Ecto neural progenitor cell (in vitro differentiated cells): ENCODE results near the gene IPO11.
"Not testable (repeated sequence)": the region's sequence is repeated elsewhere in the genome, so short reads cannot be mapped to it uniquely, and the experiment has no call there.

Source experiments
- DNase-seq: peaks from one replicate; pipeline ENCODE4 v3.0.0-alpha.2; 2018; ENCODE audit warnings: low spot score

IPO11 gene

DNA sequence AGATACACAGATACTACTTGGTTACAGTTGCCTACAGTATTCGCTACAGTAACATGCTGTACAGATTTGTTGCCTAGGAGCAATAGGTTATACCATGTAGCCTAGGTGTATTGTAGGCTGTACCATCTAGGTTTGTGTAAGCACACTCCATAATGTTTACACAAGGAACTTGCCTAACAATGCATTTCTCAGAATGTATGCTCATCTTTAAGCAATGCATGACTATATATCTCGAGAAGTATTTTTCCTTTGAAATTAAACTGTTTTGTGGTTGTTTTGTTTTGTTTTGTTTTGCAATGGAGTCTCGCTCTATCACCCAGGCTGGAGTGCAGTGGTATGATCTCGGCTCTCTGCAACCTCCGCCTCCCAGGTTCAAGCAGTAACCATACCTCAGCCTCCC is 191.4 kb downstream of the IPO11 start:
- DNase-seq: no peak

DNA sequence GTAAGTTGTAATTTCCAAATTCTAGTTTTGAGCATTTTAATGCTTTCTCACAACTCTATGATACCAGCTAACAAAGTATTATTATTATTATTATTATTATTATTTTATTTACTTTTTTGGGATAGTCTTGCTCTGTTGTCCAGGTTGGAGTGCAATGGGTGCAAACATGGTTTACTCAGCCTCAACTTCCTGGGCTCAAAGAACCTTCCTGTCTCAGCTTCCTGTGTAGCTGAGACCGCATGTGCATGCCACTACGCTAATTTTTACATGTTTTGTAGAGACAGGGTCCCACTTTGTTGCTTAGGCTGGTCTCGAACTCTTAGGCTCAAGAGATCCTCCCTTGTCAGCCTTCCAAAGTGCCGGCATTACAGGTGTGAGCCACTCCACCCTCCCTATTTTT is 193.1 kb downstream of the IPO11 start:
- DNase-seq: no peak

DNA sequence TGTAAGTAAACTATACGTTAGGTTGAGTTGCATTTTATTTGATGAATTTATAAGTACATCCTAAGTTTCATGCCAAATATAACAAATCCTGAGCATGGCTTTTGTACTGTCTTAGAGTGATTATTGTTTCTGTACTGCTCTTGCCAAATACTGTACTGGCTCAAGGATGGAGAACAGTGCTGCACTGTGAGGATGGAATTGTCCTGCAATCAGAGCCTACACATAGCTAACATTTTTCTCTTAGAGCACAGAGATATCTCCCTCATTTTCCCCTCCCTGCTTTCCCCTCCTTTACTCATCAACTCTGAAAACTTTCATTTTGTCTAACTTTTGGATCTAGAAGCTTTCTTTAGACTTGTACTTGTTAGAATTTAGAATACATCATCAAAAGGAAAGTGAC is 194.3 kb downstream of the IPO11 start:
- no peak for DNase-seq

DNA sequence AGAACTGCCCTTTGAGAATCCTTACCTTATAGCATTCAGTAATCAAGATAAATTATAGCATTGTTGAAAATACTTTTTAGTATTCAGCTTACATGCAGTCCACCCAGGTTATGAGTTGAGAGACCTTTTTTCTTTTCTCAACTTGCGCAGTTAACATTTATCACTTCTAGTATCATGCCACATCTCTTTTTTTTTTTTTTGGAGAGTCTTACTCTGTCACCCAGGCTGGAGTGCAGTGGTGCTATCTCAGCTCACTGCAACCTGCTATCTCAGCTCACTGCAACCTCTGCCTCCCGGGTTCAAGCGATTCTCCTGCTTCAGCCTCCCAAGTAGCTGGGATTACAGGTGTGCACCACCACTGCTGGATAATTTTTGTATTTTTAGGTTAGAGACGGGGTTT is 195.1 kb downstream of the IPO11 start:
- no peak for DNase-seq

DNA sequence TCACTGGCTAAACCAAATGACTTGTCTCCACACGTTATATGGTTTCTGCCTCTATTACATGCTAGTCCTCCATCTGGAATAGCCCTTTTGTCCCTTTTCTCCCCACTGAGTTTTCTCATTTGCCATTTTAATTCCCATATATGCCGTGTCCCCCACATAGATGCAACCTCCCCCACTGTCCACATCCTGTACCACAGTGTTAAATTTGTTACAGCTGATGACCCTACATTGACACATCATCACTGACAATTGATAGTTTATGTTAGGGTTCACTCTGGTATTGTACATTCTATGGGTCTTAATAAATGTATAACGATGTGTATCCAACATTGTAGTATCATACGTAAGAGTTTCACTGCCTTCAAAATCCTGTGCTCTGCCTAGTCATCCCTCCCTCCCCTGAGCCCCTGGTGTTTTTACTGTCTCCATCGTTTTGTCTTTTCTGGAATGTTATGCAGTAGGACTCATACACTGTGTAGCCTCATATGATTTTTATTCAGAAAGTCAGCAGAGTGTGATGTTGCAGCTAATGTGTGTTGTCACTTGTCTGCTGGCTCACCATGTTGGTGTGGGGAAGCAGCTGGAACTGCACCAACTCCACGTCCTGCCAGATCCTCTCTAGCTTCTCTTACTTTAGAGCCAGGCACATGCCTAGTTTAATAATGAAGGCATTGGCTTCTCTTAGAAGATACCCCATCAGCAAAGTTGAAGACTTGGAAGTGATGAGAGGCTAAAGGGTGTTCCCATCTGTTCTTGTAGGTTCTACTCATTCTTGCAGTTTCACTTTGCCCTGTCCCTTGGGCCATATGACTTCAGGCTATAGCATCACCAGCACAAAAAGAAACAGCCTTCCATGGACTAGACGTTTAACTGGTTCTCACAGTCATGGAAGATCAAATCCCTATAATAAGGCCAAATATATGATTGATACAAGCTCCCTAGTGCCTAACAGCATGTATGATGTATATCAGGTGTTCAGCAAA is 196.3 kb downstream of the IPO11 start:
- DNase-seq: no peak

DNA sequence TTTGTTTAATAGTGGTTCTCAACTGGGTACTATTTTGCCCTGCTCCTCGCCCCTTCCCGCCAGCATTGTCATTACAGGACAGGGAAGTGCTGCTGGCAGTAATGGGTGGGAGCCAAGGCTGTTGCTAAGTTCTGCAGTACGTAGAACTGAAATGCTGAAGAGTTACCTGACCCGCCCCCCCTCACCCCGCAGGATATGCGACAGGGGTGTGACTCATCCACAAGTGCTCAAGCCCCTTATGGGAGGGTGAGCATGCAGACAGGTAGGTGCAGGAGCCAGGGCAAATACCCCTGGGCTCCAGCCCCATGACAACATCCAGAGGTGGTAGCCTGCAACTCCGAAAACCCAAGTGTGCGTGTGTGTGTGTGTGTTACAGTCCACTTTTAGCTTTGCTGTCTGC is 201.8 kb downstream of the IPO11 start:
- DNase-seq: no peak

DNA sequence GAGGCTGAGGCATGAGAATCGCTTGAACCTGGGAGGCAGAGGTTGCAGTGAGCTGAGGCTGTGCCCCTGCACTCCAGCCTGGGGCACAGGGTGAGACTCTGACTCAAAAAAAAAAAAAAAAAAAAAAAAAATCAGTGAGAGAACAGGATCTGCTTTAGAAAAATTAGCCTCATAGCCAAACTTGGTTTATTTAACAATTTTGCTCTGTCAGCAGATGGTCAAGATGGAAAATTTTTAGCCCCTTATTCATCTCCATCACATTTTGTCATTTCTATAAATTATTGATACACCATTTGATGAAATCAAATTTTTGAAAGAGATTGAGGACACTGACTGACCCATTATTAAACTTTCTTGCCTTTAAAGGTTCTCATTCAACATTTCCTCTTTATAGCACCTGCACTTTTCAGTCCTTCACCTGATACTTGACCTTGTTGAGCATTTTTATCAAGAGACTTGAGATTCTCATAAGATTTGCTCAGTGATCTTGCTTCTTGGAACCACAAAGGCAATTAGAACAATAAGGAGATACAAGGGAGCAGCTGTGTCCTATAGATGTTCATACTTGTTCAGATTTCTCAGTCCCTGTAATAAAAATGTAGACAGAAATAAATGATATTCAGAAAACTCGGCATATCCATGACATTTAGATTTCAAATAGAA is 204.2 kb downstream of the IPO11 start:
- DNase-seq: no peak

DNA sequence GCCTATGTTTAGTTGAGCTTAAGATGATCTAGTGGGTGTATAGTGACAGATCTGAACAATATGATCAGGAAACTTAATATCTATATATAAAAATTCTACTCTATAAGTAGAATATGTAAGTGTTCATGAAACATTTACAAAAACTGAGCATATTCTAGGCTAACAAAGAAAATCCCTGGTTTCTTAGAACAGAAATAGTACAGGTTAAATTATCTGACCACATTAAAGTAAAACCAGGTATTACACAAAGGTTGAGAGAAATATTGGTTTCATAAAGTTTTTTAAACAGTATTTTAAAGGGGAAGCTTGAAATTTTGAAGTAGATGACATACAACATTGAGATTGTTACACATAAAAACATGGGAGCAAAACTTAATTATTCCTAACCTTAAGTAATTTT is 205.4 kb downstream of the IPO11 start:
- DNase-seq: no peak

DNA sequence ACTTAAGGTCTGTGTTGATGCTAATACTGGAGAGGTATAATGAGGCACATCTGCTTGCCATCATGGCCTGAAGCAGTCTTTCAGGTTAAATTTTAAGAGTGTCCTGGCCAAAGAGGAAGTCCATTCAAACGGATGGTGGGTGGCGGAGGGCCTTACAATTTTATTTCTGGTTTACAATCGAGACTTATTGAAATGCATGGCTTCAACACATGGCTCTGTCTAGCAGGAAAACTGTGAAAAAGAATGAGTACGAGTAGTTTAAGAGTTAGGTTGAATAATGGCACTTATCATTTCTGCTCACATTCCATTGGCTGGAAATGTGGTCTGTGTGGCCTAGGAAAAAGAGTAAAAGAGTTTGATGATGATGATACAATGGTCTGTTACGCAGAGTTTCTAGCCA is 208.2 kb downstream of the IPO11 start:
- no peak for DNase-seq

DNA sequence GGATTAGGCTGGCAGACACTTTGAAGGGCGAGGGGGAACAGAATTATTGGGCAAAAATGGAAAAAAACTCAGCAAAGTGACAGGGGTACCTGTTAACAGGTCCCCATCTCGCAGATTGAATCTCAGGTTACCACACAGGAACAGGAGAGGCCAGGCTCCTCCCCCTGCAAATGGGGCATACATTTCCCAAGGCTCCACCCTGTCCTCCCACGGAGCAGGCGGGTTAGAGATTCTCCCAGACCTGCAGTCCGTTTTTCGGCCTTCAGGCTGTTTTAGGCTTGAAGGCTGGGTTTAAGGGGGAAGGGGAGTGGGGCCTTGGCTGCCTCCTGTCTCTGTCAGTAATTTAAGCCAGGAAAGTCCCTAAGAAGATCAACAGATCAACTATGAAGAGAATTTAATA is 208.7 kb downstream of the IPO11 start:
- DNase-seq: peak; percentile 75

DNA sequence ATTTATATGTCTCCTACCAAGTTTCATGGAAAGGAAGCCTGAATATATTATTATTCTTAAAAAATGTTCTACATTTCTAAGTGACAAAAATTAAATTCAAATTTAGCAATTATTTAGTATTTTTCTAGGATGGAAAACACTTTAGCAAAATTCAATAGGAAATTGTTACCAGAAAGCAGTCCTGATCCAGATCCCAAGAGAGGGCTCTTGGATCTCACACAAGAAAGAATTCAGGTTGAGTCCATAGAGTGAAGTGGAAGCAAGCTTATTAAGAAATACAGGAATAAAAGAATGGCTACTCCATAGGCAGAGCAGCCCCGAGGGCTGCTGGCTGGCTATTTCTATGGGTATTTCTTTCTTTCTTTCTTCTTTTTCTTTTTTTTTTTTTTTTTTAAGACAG is 210.7 kb downstream of the IPO11 start:
- no peak for DNase-seq

DNA sequence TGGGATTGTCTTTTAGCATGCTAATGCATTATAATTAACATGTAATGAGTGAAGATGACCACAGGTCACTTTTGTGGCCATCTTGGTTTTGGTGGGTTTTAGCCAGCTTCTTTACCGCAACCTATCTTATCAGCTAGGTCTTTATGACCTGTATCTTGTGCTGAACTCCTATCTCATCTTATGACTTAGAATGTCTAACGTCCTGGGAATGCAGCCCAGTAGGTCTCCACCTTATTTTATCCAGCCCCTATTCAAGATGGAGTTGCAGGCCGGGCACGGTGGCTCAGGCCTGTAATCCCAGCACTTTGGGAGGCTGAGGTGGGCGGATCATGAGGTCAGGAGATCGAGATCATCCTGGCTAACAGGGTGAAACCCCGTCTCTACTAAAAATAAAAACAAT is 211.9 kb downstream of the IPO11 start:
- DNase-seq: not testable (repeated sequence)

DNA sequence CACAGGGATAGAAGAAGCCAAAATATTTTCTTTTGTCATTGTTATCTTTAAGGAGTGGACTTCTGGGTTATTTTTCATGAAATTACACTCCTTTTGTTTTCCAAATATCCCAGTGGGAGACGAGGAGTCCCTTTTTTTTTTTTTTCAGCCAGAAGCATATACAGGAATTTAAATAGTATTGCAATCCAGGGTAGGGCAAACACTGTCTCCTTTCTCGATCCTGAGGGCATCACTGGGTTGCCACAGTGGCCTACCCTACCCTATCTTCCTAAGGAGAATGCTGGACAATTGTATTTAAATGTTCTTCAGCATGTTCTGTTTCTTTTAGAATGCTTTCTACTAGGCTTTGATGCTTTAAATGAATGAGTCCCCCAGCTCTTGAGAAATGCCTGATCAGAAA is 214.0 kb downstream of the IPO11 start:
- DNase-seq: no peak

DNA sequence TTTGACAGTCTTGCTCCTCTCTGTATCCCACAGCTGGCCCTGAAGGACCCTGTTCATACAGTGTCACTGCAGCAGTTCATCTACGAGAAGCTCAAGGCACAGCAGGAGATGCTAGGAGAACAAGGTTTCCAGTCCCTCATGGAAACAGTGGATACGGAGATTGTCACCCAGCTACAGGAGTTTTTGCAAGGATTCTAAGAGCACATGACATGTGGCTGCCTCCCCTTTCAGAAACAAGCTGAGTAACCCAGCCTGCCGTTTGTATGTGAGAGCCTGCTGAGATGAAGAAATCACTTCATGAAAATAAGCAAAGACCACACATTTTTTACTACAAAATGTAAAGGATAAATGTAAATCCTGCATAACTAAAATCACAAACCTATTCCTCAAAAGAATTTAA is 214.6 kb downstream of the IPO11 start:
- DNase-seq: no peak

DNA sequence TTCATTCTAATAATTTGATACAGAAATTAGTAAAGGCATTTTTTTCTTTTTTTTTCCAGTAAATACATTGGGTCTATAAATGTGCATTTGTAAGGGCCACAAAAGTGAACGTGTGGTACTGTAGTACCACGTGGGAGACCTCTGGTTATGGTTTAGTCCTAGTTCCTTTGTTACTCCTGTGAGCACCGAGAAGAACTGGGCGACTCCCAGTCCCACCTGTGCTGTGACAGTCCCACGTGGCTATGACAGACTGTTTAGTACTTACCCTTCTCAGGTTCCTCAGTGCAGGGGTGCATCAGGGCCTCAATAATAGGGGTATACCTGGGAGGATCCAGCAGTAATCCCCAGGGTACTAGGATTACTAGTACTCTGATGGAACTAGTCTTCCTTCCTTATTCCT is 215.3 kb downstream of the IPO11 start:
- DNase-seq: no peak

DNA sequence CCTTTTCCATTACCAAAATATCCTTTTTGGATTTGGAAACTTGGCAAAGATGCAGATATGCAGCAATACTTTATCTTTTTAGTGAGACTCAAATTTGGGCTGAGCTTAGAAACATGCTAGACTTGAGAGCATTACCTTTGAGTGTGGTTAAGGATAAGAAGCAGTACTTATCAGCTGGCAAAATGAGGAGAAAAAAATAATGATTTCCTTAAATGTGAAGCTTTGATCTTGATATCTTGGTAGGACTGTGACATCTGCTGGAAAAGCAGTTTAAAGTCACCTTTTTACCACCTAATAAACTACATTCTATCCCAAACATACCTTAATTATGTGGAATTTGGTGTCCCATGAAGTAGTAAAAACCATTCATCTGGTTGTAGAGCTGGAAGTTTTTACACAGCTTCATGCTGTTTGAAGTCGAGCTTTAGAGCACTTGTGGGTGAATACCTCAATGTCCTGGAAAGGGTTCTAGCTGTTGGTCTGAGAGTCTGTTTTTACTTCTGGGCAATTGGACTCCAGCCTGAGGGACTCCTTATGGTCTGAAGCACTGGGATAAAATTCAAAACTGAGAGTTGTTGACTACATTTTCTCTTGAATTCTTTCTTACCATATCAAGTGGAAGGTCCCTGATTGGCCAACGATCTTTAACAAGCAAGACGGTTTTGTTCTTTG is 219.5 kb downstream of the IPO11 start:
- DNase-seq: no peak

DNA sequence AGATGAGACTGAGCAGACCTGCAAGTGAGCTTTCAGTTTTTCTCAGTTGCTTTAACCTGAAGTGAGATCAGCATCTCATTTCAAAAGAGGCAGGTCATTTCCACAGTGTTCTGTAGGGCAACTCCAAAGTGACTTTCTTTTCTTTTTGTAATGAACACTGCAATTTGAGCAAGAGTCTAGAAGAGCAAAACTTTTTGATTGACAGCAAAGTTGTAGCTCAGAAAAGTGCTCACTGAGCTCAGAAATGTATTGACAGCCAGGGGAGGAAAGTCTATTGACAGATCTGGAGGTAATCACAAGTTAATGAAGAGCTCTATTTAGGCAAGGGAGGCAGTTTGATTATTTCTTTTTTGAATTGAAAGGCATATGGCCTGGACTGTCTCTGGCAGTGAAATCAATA is 220.7 kb downstream of the IPO11 start:
- DNase-seq: no peak

DNA sequence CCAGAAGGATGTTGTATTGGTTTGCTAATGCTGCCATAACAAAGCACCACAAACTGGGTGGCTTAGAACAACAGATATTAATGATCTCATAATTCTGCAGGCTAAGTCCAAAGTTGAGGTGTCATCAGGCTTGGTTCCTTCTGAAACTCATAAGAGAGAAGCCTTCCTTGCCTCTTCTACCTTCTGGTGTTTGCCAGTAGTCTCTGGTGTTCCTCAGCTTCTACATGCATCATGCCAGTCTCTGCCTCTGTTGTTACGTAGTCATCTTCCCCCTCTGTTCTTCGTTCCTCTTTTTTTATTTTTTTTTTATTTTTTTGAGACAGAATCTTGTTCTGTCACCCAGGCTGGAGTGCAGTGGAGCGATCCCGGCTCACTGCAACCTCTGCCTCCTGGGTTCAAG is 227.9 kb downstream of the IPO11 start:
- no peak for DNase-seq

DNA sequence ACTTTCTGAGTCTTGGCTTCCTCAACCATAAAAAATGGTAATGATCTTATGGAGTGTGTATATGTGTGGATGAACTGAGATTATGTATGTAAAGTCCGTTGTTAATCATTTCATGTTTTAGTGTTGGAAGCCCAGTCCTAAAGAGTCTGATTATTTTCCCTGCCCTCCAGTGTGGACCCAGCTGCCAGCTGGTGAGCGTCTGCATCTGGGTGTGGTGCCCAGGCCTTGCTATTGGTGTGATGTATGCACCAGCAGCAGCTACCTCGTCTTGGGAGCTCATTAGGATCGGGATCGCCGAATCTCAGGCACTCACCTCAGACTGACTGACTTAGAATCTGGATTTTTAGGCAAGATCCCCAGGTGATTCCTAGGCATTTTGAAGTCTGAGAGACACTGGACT is 229.9 kb downstream of the IPO11 start:
- no peak for DNase-seq

DNA sequence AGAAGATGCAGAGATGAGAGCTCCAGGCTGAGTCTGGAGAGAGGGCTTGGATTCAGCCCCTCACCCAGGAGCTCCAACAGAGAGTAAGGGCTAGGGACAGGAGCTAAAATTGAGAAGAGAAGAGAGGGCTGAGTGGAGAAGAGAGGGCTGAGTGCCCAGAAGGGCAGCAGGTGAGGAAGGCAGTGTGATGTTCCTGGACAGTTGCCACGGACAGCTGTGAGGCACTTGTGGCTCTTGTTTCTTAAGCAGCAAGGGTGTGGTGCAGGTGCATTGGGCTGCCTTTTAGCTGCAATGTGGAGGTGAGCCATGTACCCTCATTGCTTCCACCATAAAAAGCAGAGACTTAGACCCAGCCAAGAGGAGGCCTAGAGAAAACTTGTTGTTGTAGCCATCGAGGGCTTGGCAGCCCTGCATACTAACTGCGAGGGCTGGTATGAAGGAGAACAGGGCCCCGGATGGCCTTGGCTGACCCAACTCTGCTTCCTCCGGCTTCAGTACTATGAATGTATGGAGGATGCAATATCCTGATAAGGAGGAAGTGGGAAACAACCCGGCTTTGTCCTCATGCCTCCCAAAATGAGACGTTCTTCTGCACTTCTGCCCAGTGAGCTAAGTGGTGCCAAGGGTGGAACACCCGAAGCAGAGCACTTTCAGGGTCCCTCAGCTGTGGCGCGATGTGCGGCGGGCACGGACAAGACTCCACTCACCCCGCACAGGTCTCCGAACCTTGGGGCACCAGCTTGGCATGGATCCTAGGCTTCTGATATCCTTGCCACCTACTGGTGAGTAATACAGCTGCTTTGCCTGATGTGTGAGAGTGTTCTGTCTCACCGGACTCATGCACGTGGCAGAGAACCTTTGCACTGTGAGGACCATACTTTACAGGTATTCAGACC is 231.2 kb downstream of the IPO11 start:
- DNase-seq: no peak

DNA sequence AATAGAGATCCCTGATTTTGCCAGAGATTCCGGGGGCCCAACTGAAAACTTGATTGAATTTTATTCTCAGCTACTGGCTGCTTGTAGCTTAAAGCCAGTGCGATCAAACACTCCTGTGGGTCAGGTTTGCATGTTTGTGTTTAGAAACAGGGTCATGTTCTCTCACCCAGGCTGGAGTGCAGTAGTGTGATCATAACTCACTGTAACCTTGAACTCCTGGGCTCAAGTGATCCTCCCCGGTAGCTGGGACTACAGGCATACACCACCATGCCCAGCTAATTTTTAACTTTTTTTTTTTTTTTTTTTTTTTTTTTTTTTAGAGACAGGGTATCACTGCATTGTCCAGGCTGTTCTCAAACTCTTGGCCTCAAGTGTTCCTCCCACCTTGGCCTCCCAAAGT is 232.7 kb downstream of the IPO11 start:
- no peak for DNase-seq

DNA sequence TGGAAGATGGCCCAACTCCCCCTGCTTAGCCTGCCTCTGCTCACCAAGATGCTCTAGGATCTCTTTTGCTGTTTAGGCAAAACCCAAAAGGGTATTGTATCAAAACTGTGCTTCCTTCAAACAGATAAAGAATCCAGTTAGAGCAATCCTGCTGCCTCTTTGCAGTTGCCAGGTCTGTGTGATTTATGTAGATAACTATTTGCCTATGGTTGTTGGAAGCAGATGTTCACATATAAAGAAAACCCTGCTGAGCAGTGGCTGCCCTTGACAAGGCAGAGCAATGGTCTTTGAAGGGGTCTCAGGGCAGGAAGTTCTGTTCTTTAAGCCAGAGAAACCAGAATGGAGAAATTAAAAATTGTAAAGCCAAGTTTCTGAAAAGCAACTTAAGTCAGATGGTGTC is 234.7 kb downstream of the IPO11 start:
- DNase-seq: no peak
